ENCODE measurements around the gene EREG. TPM values are rescaled to one million over a fixed set of nuclear protein-coding genes. Genes with fewer than 3 reads are reported as not detected.
A peak's percentile ranks its signal among the peaks of the same experiment; 100 is the strongest.

EREG gene
- not detected in 2 replicates for polyA plus RNA-seq (2012; rRNA removed)
- not detected in 2 replicates for polyA plus RNA-seq (2012; cell fraction: cytosol; rRNA removed)
- polyA plus RNA-seq (2012; cell fraction: nucleus; rRNA removed): not detected in 2 replicates

- peak; percentile 23 for DNase-seq
- TF ChIP-seq FOXJ3 (CRISPR knock-in tag; IDR thresholded peaks at IDR 0.05): no peak
- no peak for TF ChIP-seq ELF1 (IDR thresholded peaks at IDR 0.05)
- TF ChIP-seq RCOR1 (IDR thresholded peaks at IDR 0.05; ENCODE audit: low read length): no peak
- TF ChIP-seq MAX (IDR thresholded peaks at IDR 0.05; ENCODE audit: low read depth): no peak
- no peak for TF ChIP-seq MXI1 (IDR thresholded peaks at IDR 0.05; ENCODE audit: low read depth, low read length)
- TF ChIP-seq RFX5 (IDR thresholded peaks at IDR 0.05; ENCODE audit: low read length): no peak
- no peak for TF ChIP-seq MEF2A (IDR thresholded peaks at IDR 0.05; ENCODE audit: borderline replicate concordance, low read depth)
- no peak for TF ChIP-seq TAF1 (IDR thresholded peaks at IDR 0.05; ENCODE audit: borderline replicate concordance, low read depth, low read length)
- no peak for TF ChIP-seq USF1 (IDR thresholded peaks at IDR 0.05; ENCODE audit: borderline replicate concordance, low read depth)
- no peak for TF ChIP-seq GABPA (IDR thresholded peaks at IDR 0.05; ENCODE audit: low read depth)
- no peak for TF ChIP-seq SMC3 (IDR thresholded peaks at IDR 0.05; ENCODE audit: low read depth, low read length)
- TF ChIP-seq POLR2AphosphoS5 (IDR thresholded peaks at IDR 0.05; ENCODE audit: low read depth, low read length): no peak
- no peak for TF ChIP-seq IRF3 (IDR thresholded peaks at IDR 0.05; ENCODE audit: low read depth, low read length)
- TF ChIP-seq, protein P1, sequence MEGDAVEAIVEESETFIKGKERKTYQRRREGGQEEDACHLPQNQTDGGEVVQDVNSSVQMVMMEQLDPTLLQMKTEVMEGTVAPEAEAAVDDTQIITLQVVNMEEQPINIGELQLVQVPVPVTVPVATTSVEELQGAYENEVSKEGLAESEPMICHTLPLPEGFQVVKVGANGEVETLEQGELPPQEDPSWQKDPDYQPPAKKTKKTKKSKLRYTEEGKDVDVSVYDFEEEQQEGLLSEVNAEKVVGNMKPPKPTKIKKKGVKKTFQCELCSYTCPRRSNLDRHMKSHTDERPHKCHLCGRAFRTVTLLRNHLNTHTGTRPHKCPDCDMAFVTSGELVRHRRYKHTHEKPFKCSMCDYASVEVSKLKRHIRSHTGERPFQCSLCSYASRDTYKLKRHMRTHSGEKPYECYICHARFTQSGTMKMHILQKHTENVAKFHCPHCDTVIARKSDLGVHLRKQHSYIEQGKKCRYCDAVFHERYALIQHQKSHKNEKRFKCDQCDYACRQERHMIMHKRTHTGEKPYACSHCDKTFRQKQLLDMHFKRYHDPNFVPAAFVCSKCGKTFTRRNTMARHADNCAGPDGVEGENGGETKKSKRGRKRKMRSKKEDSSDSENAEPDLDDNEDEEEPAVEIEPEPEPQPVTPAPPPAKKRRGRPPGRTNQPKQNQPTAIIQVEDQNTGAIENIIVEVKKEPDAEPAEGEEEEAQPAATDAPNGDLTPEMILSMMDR (IDR thresholded peaks at IDR 0.05): no peak
- Histone ChIP-seq H3K4me2 (no peak within 1 kb of the TSS), H3K27ac (ENCODE audit: low read depth in 2 of 2, low read length in 1 of 2) (no peak within 1 kb of the TSS), H3K9me2 (no peaks in the 10 kb centered on the region), H3K4me3 (ENCODE audit: low read depth in 2 of 2, low read length in 1 of 2) (peak within 1 kb of the TSS in 1 of 2 experiments; percentile 37; a peak in 1 of 4 replicates), H3K27me3 (ENCODE audit: insufficient read depth) (peaks cover 30% of the 10 kb centered on the region), H3K4me1 (ENCODE audit: control insufficient read depth in 1 of 2, insufficient read depth in 2 of 2, low read depth in 1 of 2, low read length in 1 of 2) (no peaks in the 10 kb centered on the region; a peak in 1 of 4 replicates), H3K79me2 (ENCODE audit: insufficient read depth) (no peaks in the 10 kb centered on the region), H3K9me3 (no peaks in the 10 kb centered on the region), H4K20me1 (ENCODE audit: insufficient read depth) (no peaks in the 10 kb centered on the region), H3F3A (replicated peaks; ENCODE audit: insufficient read depth) (no peaks in the 10 kb centered on the region), H3K36me3 (replicated peaks in 1 of 2; ENCODE audit: control insufficient read depth in 1 of 2, insufficient read depth in 2 of 2, low read length in 1 of 2) (no peaks in the 10 kb centered on the region), H2AFZ (ENCODE audit: low read depth) (no peak within 1 kb of the TSS), H3K9ac (no peak within 1 kb of the TSS)
- ChIA-PET POLR2A (no interaction called here), CTCF (no interaction called here)
- WGBS (ENCODE audit: low lambda C conversion rate): 3% methylated on average over 27 of the region's 40 CpGs
These were observed at the start of gene EREG for GRCh38 chr4:74364652-74365491. TSS of gene EREG (plus strand) at chr4:74365145. CDS start at chr4:74365309, 164 bp downstream.
